Left ventricle myocardium inferior (tissue), 1 donor: ENCODE measurements around the gene TGFBR1. TPM values are rescaled to one million over a fixed set of nuclear protein-coding genes. Genes with fewer than 3 reads are reported as not detected.

Experiments
- DNase-seq: peaks from one replicate; pipeline ENCODE4 v3.0.0-alpha.2; 2020
- H3K27ac ChIP-seq: fragments of 200-600 bp; replicated peaks from 2 replicates; pipeline ENCODE4 v1.8.0; 2021
- H3K27me3 ChIP-seq: fragments of 200-600 bp; 2 replicates; pipeline ENCODE4 v1.8.0; 2021; ENCODE audit warnings: low read depth
- H3K36me3 ChIP-seq: fragments of 200-600 bp; 2 replicates; pipeline ENCODE4 v1.8.0; 2021
- H3K4me1 ChIP-seq: fragments of 200-600 bp; 2 replicates; pipeline ENCODE4 v1.8.0; 2021
- H3K4me3 ChIP-seq: fragments of 200-600 bp; 2 replicates; pipeline ENCODE4 v1.8.0; 2021; ENCODE audit warnings: mild to moderate bottlenecking, moderate library complexity
- H3K9me3 ChIP-seq: fragments of 200-600 bp; replicated peaks from 2 replicates; pipeline ENCODE4 v1.8.0; 2021
- intact Hi-C: fragments of 100-400 bp; cut with micrococcal nuclease; formaldehyde crosslinking; loops from one replicate; pipeline ENCODE4 v1.11.0; 2022
- total RNA-seq: library from RNA; stranded (reverse); fragmentation: NEBNext Ultra II Directional; extraction: Animal tissue kit (Norgen Biotek cat#: 25700); gene quantifications from one replicate; pipeline ENCODE4 v1.2.1, GENCODE V29; 2021
- TF ChIP-seq, protein P1 (sequence below): fragments of 200-600 bp; IDR thresholded peaks from 2 replicates; pipeline ENCODE4 v1.8.0; 2021; ENCODE audit warnings: antibody characterized with exemption, mild to moderate bottlenecking, borderline replicate concordance
- donor health status: DM: no; HTN: yes; CAD: no; lungs with severe emphysema.

Gene TGFBR1
- total RNA-seq, 1 donor from 2014 or later, result 12.3 TPM

DNA sequence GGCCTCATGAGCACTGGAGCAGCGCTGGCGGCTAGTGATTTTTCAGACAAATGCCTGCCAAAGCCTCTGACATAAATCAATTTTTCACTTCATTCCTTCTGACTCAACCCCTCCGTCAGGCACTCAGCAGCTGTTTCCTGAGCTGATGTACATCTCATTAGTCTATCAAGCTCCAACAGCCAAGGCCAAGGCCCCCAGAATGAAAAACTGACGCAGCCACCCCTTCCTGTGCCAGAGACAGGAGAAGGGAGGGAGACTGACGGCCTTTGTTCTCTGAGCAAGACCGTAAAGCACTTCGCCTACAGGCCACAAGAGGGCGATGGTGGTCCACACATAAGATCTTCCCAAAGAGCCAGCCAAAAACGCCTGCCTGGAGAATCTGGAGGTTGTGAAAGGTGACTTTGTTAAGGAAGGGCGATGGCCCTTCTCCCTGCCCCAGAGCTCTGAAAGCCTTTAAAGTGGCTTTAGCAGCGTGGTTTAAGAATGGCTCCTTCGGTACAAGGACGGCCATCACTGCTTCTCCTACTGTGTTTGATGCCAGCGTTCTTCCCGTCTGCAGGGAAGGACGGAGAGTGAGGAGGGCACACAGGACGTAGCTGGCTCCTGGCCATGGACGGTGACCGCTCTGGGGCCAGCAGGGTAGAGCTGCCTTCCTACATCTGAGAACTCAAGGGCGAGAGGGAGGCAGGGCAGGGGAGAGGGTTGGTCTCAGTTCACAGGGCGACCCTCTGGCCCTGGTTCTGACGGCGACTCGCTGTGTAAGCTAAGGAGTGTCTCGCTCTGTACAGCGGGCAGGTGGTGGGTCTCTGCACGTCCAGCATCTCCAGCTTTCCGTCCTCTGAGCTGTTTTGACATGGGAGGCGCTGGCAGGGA is 79.8 kb downstream of the TGFBR1 start:
- DNase-seq, result peak; percentile 83
- no peaks in the 10 kb centered on the region for H3K36me3 ChIP-seq
- no peaks in the 10 kb centered on the region for H3K9me3 ChIP-seq
- H3K27ac ChIP-seq, result peak overlapping the region; percentile 40
- TF ChIP-seq, protein P1, sequence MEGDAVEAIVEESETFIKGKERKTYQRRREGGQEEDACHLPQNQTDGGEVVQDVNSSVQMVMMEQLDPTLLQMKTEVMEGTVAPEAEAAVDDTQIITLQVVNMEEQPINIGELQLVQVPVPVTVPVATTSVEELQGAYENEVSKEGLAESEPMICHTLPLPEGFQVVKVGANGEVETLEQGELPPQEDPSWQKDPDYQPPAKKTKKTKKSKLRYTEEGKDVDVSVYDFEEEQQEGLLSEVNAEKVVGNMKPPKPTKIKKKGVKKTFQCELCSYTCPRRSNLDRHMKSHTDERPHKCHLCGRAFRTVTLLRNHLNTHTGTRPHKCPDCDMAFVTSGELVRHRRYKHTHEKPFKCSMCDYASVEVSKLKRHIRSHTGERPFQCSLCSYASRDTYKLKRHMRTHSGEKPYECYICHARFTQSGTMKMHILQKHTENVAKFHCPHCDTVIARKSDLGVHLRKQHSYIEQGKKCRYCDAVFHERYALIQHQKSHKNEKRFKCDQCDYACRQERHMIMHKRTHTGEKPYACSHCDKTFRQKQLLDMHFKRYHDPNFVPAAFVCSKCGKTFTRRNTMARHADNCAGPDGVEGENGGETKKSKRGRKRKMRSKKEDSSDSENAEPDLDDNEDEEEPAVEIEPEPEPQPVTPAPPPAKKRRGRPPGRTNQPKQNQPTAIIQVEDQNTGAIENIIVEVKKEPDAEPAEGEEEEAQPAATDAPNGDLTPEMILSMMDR, result peak; percentile 98
- H3K27me3 ChIP-seq, result peaks cover 12% of the 10 kb centered on the region
- peak overlapping the region; percentile 53 for H3K4me3 ChIP-seq
- intact Hi-C loops, result no loop called here
- peaks cover 9% of the 10 kb centered on the region for H3K4me1 ChIP-seq

DNA sequence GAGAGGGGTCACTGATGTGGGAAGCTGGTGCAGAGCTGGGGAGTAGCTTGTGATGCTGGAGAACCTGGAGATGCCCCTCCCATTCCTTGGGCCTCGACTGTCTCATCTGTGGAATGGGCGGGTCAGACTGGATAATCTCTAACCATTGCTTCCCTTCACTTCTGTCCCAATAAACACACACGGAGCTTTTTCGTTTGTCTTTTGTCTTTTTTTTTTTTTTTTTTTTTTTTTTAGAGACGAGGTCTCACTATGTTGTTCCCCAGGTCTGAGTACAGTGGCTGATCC is 80.4 kb downstream of the TGFBR1 start:
- no peak for DNase-seq
- Histone ChIP-seq H3K27ac (no peak overlapping the region), H3K9me3 (no peaks in the 10 kb centered on the region), H3K36me3 (no peaks in the 10 kb centered on the region), H3K27me3 (peaks cover 12% of the 10 kb centered on the region), H3K4me1 (peaks cover 9% of the 10 kb centered on the region), H3K4me3 (no peak overlapping the region)
- TF ChIP-seq, protein P1, result no peak
- intact Hi-C loops, result no loop called here

DNA sequence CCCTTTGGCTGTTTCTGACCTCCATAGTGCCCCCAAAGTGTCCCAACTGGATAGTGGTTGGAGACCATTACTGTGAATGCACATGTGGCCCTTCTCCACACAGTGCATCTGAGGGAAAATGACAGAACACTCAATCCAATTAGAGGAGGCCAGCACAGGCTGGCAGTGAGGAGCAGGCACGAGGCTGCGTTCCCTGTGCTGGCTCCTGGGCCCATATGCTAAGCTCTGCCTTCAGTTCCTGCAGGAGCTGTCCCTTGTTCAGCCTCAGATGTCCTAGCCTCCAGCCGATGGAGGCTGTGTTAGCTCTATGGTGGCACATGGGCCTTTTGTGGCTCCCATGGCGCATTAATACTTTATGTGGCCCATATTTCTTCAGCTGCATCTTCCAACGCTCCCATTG is 81.0 kb downstream of the TGFBR1 start:
- Histone ChIP-seq H3K4me3 (no peak overlapping the region), H3K27ac (no peak overlapping the region), H3K27me3 (peaks cover 12% of the 10 kb centered on the region), H3K36me3 (no peaks in the 10 kb centered on the region), H3K4me1 (peaks cover 9% of the 10 kb centered on the region), H3K9me3 (no peaks in the 10 kb centered on the region)
- TF ChIP-seq, protein P1, result no peak
- intact Hi-C loops, result no loop called here
- DNase-seq, result no peak

DNA sequence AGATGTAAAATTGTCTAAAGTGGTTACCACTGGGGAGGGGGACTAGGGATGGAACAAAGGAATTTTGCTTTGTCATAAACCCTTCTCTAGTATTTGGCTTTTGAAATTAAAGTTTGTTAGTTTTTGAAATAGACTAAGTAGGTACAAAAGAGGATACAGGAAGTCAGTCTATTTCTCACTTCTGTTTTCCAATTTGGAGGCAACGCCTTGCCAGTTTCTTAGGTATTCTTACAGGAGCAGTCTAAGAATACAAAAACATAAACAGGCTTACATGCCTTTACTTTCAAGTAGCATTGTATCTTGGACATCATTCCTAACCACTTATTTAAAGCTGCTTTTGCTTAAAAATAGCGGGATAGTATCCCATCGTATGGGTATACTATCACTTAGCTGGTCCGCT is 82.4 kb downstream of the TGFBR1 start:
- no peak for DNase-seq
- Histone ChIP-seq H3K27ac (no peak overlapping the region), H3K27me3 (peaks cover 12% of the 10 kb centered on the region), H3K4me3 (no peak overlapping the region), H3K4me1 (peaks cover 9% of the 10 kb centered on the region), H3K36me3 (no peaks in the 10 kb centered on the region), H3K9me3 (no peaks in the 10 kb centered on the region)
- TF ChIP-seq, protein P1, result no peak
- intact Hi-C loops, result no loop called here

DNA sequence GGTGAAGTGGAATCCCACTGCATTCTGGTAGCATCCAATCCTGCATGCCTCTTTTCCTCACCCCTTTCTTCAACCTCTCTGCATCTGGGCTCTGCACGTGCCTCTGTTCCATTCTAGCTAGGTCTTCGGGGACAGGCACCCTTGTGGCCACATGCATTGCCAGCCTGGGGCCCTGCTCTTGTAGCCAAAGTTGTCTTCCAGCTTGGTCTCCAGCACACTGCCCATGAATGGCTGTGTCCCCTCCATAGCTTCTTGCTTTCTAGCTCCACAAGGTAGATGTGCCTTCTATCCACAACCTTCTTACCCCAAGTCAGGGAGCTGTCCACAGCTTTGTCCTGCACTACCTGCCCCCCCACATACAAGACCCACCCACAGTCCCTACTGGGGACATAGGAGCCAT is 84.3 kb downstream of the TGFBR1 start:
- Histone ChIP-seq H3K4me3 (no peak overlapping the region), H3K27ac (no peak overlapping the region), H3K27me3 (peaks cover 12% of the 10 kb centered on the region), H3K36me3 (no peaks in the 10 kb centered on the region), H3K4me1 (peaks cover 9% of the 10 kb centered on the region), H3K9me3 (no peaks in the 10 kb centered on the region)
- intact Hi-C loops, result no loop called here
- DNase-seq, result no peak
- TF ChIP-seq, protein P1, result no peak
